Measurements from ENCODE around the gene ABCD1. TPM values are rescaled to one million over a fixed set of nuclear protein-coding genes. Genes with fewer than 3 reads are reported as not detected.

The ABCD1 gene
- total and polyA plus RNA-seq, 9 of the 15 experiments (the other 6 are each of a cell fraction or from before 2014, with no cell fraction given), result 0.07 to 6.9 (median 2.2) TPM

DNA sequence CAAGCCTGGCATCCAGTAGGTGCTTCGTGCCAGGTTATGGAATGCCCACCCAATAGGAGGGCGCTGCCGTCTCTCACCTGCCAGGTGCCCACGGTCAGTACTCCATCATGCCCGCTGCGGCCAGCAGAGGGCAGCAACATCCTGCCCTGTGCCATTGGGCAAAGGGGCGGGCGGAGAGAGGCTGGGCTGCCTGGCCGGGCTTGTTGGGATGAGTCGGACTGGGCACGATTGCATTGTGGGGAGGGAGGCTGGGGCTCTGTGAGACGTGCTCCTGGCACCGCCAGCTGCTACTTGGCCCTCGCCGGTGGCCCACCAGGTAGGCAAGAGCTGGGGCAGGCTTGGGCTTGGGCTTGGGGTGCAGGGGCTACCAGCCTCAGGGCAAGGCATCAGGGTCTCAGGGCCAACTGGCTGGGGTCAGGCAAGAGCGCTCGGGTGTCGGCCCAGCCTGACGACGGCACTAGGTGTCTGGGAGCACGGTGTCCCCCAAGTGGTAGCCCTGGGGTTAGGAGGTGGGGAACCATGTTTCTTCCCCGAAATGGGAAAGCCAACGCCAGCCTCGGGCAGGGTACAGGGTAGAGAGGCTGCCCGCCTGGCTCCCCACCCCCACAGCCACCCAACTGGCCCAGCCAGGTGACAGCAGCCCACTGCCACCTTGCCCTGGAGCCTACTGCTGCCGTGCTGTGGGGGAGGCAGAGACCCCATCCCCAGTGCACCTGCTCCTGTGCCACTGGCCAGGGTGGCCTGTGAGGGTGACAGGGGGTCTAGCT lies 39.5 kb downstream of the ABCD1 start, which contains the start of gene PLXNB3 (continued):
- TF ChIP-seq CC2D1A (IDR thresholded peaks at IDR 0.05), result no peak
- TF ChIP-seq SMARCA4 (IDR thresholded peaks at IDR 0.05), result no peak
- TF ChIP-seq ZSCAN29 (IDR thresholded peaks at IDR 0.05), result no peak
- TF ChIP-seq ARID2 (IDR thresholded peaks at IDR 0.05), result no peak
- TF ChIP-seq ZNF12 (CRISPR knock-in tag; IDR thresholded peaks at IDR 0.05), result no peak
- TF ChIP-seq CREBBP (IDR thresholded peaks at IDR 0.05; ENCODE audit: low read depth, low read length), result no peak
- TF ChIP-seq GMEB1 (CRISPR knock-in tag; IDR thresholded peaks at IDR 0.05), result no peak
- TF ChIP-seq ZNF436 (CRISPR knock-in tag; IDR thresholded peaks at IDR 0.05), result no peak
- TF ChIP-seq ATF1 (CRISPR knock-in tag; IDR thresholded peaks at IDR 0.05), result no peak
- no peak for TF ChIP-seq ATF1 (tag; IDR thresholded peaks at IDR 0.05)
- TF ChIP-seq RBFOX2 (IDR thresholded peaks at IDR 0.05; ENCODE audit: low read depth, low read length), result 0 out of 2 replicates have a peak, but pooled peaks have one; percentile 33
- TF ChIP-seq GTF2E2 (tag; IDR thresholded peaks at IDR 0.05), result no peak
- TF ChIP-seq CTBP1 (IDR thresholded peaks at IDR 0.05; ENCODE audit: borderline replicate concordance), result peak; percentile 56; the same call in 1 of the 2 replicates
- TF ChIP-seq ZNF124 (CRISPR knock-in tag; IDR thresholded peaks at IDR 0.05), result no peak
- TF ChIP-seq GABPA (tag; conservative IDR thresholded peaks at IDR 0.05; ENCODE audit: low read depth), result no peak
- TF ChIP-seq HDAC8 (tag; IDR thresholded peaks at IDR 0.05), result no peak
- no peak for TF ChIP-seq RFX5 (IDR thresholded peaks at IDR 0.05; ENCODE audit: low read depth, low read length)
- TF ChIP-seq SRSF1 (IDR thresholded peaks at IDR 0.05; ENCODE audit: low read depth, low read length), result no peak
- TF ChIP-seq YY1 (IDR thresholded peaks at IDR 0.05; ENCODE audit: borderline replicate concordance in 1 of 3, control insufficient read depth in 1 of 3, extremely low read depth in 1 of 3, insufficient read depth in 3 of 3, insufficient read length in 1 of 3, insufficient replicate concordance in 2 of 3, low read depth in 1 of 3, low read length in 2 of 3), result peak in 1 of 3 experiments; percentile 28
- no peak for TF ChIP-seq ZNF408 (CRISPR knock-in tag; IDR thresholded peaks at IDR 0.05; ENCODE audit: low read depth)
- TF ChIP-seq POLR3G (IDR thresholded peaks at IDR 0.05; ENCODE audit: extremely low read depth, insufficient read length, insufficient replicate concordance), result no peak
- TF ChIP-seq, protein P1, sequence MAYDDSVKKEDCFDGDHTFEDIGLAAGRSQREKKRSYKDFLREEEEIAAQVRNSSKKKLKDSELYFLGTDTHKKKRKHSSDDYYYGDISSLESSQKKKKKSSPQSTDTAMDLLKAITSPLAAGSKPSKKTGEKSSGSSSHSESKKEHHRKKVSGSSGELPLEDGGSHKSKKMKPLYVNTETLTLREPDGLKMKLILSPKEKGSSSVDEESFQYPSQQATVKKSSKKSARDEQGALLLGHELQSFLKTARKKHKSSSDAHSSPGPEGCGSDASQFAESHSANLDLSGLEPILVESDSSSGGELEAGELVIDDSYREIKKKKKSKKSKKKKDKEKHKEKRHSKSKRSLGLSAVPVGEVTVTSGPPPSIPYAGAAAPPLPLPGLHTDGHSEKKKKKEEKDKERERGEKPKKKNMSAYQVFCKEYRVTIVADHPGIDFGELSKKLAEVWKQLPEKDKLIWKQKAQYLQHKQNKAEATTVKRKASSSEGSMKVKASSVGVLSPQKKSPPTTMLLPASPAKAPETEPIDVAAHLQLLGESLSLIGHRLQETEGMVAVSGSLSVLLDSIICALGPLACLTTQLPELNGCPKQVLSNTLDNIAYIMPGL (CRISPR knock-in tag; IDR thresholded peaks at IDR 0.05), result 0 out of 2 replicates have a peak, but pooled peaks have one; percentile 20
- TF ChIP-seq NEUROD1 (IDR thresholded peaks at IDR 0.05; ENCODE audit: borderline replicate concordance, low read depth, low read length, partially characterized antibody), result no peak
- TF ChIP-seq NFIX (CRISPR knock-in tag; IDR thresholded peaks at IDR 0.05; ENCODE audit: low read depth), result no peak
- peak; percentile 17 to 51; a peak in 1 of 4 replicates for TF ChIP-seq MAZ (CRISPR knock-in tag; conservative IDR thresholded peaks at IDR 0.05 in 1 of 2, IDR thresholded peaks at IDR 0.05 in 1 of 2)
